Activated effector memory CD4-positive, alpha-beta T cell treated with anti-CD3 and anti-CD28 coated beads, Interleukin-2, amount 50 U/mL, for 16 hours (primary cell): Measurements from ENCODE around the gene MGAT4A.
"Not testable (repeated sequence)": the region's sequence is repeated elsewhere in the genome, so short reads cannot be mapped to it uniquely, and the experiment has no call there.

Source experiments
- DNase-seq: peaks from one replicate; pipeline ENCODE4 v3.0.0-alpha.2; 2020

The MGAT4A gene

DNA sequence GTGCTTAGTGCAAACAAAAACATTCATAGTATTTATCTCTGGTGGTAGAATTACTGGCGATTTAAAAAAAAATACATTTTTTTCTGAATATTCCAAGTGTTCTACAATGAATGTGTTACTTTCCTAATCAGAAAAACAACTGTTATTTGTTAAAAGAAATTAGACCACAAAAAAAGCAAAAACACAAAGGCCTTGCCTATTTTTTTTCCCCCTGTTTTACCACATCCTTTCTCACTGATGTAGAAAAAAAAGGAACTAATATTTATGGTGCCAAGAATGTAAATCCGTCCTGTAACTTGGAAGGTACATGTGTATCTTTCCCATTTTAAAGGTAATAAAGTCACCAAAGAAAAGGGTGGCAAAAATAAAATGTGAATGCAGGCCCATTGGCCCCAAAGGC lies 28.4 kb upstream of the MGAT4A start:
- no peak for DNase-seq

DNA sequence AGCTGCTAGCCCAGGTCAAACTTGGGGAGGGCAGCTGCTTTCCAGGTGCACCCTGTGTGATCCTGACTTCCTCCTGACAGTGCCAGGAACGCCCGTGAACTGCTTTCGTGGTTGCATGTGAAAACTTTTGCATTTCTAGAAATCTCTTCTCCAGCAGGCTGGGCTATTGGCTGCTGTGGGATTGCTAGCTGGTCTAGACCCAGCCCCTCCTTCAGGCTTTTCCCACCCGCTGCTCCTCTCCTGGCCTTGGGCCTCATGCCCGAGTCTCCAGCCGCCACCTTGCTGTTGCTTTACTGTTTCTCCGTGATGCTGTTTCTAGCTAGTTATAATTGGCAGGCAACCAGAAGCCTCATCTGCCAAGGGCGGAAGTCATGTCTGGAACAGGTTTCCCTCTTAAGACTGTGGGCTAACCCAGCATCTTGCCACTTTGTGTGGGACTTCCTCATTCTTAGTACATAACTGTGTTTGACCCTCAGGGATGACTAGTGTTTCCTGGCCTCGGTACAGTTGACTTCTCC lies 27.0 kb upstream of the MGAT4A start:
- peak; percentile 78 for DNase-seq

DNA sequence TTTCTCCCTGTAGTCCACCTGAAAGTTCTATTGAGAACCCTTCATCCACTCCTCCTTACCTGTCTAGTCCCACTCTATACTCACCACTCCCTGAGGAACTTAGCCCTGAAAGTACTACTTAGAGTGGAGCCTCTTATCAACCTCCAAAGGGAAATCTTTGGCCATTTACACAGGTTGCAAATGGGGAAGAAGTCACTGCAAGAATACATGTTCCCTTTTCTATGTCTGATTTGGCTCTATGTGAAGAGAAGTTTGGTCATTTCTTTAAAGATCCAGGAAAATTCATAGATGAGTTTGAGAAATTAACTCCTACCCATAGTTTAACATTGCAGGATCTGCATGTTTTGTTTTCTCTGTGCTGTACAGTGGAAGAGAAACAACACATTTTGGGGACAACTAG lies 22.9 kb upstream of the MGAT4A start:
- DNase-seq, result no peak

DNA sequence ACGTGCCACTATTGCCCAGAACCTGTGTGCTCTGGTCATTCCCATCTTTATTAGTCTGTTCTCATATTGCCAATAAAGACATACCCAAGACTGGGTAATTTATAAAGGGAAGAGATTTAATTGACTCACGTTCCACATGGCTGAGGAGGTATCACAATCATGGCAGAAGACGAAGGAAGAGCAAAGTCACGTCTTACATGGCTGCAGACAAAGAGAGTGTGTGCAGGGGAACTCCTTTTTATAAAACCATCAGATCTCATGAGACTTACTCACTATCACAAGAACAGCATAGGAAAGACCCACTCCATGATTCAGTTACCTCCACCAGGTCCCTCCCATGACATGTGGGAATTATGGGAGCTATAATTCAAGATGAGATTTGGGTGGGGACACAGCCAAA lies 21.8 kb upstream of the MGAT4A start:
- not testable (repeated sequence) for DNase-seq

DNA sequence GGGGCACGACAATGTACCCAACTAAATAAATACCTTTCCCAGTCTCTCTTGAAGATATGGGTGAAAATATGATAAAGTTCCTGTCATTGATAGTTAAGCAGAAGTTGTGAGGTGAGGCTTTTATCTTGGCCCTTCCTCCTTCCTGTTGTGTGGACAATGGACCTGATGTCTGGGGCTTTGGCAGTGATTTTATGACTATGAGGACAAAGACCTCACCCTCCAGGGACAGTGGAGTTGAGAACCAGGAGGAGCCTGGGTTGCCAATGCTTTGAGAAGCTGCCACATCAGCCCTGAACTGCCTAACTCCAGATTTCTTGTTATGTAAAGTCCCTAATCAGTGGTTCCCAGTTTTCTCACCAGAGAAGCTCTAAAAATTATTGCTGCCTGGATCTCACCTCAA lies 20.8 kb upstream of the MGAT4A start:
- DNase-seq, result no peak

DNA sequence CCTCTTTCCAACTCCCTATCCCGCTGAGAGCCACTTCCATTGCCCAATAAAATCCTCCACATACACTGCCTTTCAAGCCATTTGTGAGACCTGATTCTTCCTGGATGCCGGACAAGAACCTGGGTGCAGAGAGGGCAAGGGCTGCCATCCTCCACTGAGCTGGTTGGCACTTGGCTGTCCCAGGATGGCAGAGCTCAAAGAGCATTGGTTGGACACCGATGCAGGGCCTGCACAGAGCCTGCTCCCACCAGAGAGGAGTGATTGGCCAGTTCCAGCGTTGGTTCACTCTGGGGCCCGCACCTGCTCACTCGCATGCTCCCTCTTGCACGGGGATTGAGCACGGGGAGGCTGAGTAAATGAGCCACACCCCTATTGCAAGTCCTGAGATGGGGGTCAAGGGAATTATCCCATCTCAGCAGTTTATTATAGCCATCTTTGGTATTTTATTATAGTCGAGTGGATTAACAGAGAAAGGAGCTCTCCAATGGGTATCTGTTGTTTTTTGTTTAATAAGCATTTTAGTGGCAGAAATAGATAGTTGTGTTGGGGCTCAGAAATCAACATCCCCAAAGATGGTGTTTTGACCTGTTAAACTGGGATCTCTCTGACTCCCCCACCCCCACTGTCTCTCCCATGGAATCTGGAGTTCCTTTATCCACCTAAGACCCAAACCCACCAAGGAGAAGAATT lies 19.8 kb upstream of the MGAT4A start:
- no peak for DNase-seq

DNA sequence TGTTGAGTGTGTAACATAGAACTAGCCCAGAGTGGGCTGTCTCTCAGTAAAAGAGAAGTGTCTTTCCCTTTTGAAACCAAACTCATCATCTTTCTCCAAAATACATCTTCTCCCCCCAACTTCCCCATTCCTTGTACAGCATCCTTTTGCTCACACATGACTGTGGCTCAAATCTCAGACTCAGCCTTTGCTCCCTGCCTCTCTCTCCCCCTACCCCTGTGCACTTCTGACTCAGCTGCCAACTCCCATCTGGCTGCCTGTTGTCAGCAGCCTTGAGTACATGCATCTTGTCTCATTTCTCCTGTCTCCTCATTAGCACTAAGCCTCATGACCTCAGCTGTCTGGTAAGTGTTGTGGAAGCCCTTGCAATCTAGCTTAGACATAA lies 18.1 kb upstream of the MGAT4A start:
- no peak for DNase-seq

DNA sequence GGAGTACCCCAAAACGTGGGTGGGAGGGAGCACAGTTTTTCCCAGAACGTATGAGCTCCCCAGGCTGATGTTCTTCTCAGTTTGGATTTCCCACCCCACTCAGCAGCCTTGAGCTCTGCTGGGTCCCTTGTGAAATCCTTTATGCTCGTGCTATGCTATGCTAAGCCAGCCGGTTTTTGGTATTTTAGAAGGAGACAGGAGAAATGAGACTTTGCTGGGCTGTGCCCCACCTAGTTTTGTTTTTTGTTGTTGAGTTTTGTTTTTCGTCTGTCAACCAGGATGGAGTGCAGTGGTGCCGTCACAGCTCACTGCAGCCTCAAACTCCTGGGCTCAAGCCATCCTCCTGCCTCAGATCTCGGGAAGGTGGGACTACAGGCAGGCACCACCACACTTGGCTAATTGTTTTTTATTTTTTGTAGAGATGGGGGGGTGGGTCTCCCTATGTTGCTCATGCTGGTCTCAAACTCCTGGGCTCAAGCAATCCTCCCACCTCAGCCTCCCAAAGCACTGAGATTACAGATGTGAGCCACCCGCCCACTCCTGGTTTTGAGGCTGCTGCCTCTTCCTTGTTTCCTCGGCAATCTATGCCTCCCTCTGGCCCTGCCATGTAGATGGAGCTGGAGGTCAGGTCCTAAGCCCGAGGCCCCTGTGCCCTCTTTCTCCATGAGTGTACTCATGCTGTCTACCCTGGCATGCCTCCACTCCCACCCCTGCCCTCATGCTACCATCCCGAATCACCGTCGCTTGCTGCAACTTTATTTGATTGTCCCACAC lies 17.5 kb upstream of the MGAT4A start:
- no peak for DNase-seq

DNA sequence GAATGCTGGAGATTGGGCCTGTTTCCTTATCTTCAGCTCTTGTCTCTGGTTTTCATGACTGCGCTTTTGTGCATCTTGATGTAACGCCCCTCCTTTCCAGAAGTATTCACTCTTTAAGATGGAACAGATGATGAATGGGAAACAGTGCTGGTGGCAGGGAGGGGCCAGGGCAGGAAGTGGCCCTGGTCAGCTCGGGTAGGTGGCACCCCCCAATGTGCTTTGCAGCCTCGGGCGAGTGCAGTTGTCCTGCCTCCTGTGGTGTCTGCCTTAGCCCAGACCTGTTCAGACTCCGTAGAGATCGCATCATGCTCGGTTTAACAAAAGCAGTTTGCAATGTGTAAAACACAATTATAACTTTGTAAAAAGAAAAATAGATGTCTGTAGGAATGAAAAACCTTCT lies 17.0 kb upstream of the MGAT4A start:
- no peak for DNase-seq

DNA sequence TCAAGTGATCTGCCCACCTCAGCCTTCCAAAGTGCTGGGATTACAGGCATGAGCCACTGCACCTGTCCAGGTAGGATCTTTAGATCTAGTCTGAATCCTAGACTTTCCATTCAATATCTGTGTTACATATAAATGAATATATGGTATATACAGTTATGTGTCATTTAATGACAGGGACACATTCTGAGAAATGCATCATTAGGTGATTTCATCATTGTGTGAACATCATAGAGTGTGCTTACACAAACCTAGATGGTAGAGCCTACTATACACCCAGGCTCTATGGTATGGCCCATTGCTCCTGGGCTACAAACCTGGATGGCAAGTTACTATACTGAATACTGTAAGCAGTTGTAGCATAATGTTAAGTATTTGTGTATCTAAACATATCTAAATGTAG lies 15.5 kb upstream of the MGAT4A start:
- no peak for DNase-seq

DNA sequence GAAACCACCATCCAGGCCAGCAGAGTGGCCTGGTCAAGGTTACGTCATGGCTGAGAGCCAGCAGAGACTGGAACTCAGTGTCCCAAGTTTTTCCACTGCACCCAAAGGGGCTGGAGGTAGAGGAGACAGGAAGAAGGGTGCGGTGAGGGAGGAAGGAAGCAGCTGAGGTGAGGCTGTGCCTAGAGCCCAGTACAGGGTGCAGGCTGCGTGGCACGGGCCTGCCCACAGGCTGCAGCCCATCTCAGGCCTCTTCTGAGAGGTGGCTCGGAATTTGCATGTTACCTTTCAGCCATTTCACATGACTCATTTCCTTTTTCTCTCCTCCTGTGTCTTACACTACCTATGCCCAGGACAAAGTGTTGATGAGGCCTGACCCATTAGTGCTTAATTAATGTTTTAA lies 13.7 kb upstream of the MGAT4A start:
- DNase-seq, result no peak

DNA sequence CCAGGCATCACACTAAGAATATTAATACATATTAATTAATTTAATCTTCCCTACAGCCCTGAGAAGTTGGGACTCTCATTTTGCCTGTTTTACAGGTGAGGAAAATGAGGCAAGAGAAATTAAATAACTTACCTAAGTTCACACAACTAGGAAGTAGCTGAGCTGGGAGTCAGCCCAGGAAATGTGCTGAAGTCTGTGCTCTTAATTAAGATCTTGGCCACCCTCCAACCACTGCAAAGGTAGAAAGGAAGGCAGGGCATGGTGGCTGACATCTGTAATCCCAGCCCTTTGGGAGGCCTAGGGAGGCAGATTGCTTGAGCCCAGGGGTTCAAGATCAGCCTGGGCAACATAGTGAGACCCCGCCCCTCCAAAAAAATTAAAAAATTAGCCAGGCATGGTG lies 12.9 kb upstream of the MGAT4A start:
- no peak for DNase-seq

DNA sequence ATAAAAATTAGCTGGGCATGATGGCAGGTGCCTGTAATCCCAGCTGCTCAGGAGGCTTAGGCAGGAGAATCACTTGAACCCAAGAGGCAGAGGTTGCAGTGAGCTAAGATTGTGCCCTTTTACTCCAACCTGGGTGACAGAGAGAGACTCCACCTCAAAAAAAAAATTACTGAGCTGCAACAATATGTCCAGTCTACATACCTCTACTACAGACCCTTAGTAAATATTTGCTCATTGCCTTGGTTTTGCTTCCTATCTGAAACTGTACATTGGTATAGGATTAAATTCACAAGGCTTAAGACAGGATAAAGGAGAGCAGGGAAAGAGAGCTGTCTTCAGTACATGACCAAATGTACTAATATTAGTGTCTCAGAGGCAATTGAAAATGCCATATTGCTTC lies 8.1 kb upstream of the MGAT4A start:
- no peak for DNase-seq

DNA sequence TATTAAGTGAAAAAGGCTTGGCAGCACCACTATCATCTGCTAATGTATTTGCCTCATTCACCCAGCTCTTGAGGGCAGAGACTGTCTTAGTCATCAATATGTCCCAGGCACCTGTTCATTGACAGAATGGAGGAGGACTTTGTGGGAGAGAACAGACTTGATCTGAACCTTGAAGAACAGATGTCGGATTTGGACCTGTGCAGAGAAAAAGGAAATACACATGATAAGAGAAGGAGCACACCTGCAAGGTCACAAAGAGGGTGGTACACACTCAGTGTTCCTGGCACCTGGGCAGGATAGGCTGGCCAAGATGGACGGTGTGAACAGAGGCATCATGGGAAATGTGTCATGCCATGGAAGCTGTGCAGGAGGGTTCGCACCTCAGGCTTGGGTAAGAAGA lies 7.4 kb upstream of the MGAT4A start:
- no peak for DNase-seq

DNA sequence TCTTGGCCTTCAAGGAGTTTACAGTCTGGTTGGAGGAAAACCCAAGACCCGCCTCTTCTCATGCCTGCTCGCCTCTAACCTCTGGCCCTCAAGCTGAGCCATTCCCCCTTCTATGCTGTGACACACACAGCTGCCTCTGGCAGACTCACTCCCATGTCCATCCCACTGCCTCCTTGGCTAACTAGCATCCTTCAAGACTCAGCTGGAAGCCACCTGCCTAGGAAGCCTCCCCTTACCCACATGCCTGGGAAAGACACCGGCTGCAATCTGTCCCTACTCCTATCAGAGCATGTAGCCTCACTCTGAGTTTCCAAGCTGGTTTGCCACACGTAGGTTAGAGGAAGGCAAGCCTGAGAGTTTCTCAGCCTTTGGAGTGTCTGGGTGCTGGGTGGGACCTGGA lies 6.9 kb upstream of the MGAT4A start:
- no peak for DNase-seq

DNA sequence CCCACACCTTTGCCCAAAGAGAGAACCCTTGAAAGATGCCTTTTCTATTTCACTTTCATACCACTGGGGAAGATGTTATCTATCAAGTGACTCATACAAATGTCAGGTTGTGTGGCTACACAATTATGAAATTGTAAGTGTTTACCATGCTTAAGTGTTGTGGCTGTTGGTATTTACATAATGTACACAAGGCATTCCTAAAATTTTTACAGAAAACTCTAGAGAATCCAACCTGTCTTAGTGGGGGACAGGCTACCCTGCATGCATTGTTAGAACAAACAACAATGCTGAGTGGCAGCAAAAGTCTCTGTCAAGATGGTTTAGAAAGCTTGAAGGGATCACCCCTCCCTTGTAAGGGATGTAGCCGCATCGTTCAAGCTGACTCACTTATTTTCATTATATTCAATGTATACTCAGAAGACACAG lies 5.5 kb upstream of the MGAT4A start:
- no peak for DNase-seq

DNA sequence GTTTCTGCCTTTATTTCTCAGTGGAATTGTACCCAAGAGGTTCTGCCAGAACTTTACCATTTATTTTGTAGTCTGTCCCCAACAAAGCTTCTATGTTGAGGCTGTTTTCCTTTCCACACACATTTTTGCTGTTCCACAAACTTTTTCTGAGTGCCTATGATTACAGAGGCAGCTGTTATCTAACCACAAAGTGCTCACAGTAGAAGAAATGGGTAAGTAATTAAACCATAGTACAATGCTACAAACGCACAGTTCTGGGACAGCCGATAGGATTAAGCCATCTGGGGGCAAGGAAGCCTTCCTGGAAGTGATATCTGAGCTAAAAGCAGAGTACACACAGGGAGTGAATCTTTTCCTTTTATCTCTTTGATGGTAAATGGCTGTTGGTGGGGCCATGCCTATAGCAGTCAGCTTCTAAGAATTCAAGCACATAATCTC lies 3.9 kb upstream of the MGAT4A start:
- DNase-seq, result no peak

DNA sequence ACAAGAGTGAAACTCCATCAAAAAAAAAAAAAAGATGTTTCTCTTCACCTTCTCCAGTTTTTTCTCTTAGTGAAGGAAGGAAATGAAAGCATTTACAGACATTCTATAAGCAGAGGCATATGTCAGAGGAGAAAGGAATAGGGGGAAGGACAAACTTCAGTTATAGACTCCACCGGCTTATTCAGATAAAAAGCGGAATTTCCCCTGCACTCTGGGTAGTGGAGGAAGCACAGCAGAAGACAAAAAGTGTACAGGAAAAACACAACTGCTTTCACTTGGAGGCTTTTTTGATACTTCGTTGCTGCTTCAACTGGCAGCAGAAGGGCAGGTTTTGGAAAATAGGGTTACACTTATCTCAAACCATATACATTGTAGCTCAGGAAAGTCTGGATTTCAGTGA lies 3.2 kb upstream of the MGAT4A start:
- no peak for DNase-seq

DNA sequence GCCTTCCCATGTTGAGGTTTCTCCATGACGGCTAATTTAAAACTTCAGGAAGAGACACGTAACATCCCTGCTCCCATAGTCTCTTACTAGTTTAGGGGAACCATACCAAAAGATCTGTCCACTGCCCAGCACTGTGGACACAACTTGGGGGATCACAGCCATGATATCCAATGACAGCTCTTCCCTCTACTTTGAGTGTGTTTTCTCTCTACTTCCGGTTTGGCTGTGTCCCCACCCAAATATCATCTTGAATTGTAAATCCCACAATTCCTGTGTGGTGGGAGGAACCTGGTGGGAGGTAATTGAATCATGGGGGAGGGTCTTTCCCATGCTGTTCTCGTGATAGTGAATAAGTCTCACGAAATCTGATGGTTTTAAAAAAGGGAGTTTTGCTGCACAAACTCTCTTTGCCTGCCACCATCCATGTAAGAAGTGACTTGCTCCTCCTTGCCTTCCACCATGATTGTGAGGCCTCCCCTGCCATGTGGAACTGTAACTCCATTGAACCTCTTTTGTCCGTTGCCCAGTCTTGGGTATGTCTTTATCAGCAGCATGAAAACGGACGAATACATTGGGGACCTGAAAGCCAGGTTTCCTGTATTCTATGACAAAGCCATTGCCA lies 1.6 kb upstream of the MGAT4A start:
- no peak for DNase-seq

DNA sequence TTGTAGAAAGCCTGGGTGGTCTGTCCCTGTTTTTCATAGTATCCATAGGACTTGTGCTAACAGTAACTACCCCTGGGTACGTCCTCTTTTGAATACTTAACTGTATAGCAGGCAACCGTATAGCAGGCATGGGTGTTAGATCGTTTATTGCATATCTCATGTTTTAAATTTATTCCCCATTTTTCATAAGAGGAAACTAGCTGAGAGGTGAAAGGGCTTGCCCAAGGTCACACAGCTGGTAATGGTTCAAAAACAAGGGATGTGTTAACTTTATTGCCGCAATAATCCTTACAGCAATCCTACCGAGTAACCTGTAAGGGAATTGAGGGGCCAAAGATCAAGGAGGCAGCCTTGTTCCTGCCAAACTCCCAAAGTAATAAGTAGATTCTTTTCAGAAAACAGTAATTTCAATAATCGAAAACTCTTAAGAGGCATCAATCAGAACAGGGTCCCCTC lies 990 bp upstream of the MGAT4A start:
- DNase-seq, result no peak

DNA sequence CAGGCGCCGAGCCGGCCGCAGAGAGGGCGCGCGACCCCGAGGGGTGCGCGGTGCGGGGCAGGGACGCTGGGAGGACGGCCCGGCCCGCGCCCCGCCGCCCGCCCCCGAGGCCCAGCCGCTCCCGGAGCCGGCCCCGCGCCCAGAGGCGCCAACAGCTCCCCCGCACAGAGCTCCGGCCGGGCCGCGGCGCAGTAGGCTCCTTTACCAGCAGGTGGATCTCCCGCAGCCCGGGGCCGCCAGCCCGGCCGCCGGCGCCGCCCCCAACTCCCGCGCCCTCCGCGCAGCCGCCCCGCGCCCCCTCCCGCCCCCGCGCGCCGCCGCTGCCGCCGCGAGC lies 258 bp downstream of the MGAT4A start:
- peak; percentile 89 for DNase-seq

DNA sequence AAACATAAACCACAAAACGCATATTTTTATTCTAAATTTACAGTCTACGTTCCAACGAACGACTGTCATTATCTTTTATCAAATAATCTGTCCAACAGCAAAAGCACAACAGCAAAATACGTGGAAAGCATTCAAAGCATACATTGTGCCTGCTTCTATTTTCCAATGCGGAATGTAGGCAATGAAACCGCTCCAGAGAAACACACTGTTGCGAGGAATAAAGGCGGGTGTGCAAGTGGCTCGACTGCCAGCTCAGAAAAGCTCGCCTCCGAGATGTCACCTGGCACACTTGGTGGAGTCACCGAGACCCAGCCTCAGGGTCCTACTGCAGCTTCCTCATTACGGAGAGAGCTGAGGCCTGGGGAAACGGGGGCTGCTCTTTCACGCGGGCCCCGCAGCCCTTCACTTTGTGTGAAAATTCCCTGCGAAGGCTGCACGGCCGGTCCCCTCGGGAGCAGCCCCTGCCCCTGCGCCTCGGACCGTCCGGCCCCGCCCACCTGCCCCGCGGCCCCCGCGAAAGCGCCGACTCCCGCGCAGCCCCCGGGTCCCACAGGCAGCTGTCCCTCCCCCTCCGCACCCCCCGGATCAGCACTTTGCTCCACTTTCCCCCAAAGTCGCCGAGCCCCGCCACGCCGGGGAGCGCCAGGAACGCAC lies 752 bp downstream of the MGAT4A start:
- DNase-seq, result peak; percentile 82

DNA sequence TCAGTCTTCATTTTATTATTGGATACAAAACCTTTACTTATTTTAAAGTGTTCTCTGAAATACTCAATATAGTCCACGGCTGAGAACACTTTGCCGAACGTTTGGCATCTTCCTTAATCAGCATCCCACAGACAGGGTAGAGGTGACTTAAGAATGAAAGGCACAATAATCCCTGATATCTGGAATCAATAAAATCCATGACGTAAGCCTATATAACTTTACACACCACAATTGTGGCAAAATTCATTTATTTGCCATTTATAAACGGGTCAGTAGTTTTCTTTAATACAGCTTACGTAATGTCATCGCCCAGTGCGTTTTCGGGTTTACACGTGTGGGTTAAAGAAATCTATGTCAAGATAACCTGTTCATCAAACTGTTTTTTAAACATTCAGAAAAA lies 1.3 kb downstream of the MGAT4A start:
- DNase-seq, result no peak
